Measurements from ENCODE around the gene IRF8.

GRCh38 chr16:85850344-85850880 lies 48.5 kb upstream of the IRF8 start:
- TF ChIP-seq CTCF (IDR thresholded peaks at IDR 0.05) (no peak), POLR2A (IDR thresholded peaks at IDR 0.05) (no peak)
